ENCODE measurements around the gene NBAS. TPM values are rescaled to one million over a fixed set of nuclear protein-coding genes. Genes with fewer than 3 reads are reported as not detected.

NBAS gene
- total and polyA plus RNA-seq, 8 donors: 14.5 to 96.2 (median 41.2) TPM

DNA sequence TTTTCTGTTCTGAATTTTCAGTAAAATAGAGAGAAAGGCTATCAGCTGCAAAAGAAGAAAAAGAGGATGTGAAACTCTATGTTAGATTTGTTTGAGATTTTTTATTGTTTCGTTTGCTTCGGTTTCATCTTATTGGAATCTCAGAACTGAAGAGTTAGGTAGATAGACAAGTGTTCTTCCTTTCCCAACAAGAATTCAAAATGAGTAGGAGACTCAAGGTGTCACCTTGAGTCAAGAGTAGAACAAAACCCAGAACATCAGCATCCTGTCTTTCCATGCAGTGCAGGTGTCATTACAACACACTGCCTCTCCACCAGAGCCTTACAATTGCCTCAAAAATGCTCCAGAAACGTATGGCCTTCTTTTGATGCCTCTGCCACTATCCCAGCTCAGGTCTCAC lies 21.1 kb downstream of the NBAS start:
- intact Hi-C loops (cut with DNase I; ENCODE audit: low total_unique reads): no loop called here
- peaks cover 0 to 36% (median 24%) of the 10 kb centered on the region in 4 donors for H3K36me3 ChIP-seq
- TF ChIP-seq POLR2A (IDR thresholded peaks at IDR 0.05): no peak
- TF ChIP-seq POLR2AphosphoS5 (IDR thresholded peaks at IDR 0.05): no peak
- TF ChIP-seq, protein P1, sequence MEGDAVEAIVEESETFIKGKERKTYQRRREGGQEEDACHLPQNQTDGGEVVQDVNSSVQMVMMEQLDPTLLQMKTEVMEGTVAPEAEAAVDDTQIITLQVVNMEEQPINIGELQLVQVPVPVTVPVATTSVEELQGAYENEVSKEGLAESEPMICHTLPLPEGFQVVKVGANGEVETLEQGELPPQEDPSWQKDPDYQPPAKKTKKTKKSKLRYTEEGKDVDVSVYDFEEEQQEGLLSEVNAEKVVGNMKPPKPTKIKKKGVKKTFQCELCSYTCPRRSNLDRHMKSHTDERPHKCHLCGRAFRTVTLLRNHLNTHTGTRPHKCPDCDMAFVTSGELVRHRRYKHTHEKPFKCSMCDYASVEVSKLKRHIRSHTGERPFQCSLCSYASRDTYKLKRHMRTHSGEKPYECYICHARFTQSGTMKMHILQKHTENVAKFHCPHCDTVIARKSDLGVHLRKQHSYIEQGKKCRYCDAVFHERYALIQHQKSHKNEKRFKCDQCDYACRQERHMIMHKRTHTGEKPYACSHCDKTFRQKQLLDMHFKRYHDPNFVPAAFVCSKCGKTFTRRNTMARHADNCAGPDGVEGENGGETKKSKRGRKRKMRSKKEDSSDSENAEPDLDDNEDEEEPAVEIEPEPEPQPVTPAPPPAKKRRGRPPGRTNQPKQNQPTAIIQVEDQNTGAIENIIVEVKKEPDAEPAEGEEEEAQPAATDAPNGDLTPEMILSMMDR (IDR thresholded peaks at IDR 0.05): no peak
- no peak for TF ChIP-seq EP300 (IDR thresholded peaks at IDR 0.05)
- no peak overlapping the region for H3K4me3 ChIP-seq
- no peaks in the 10 kb centered on the region for H3K27me3 ChIP-seq
- 87 to 93% (median 92%) methylated on average over 3 of the region's 3 CpGs for WGBS, 5 donors
- no peak overlapping the region for H3K27ac ChIP-seq
- no peaks in the 10 kb centered on the region for H3K9me3 ChIP-seq
- no peak for DNase-seq
- H3K4me1 ChIP-seq: peaks cover 0 to 12% (median 4%) of the 10 kb centered on the region in 4 donors

DNA sequence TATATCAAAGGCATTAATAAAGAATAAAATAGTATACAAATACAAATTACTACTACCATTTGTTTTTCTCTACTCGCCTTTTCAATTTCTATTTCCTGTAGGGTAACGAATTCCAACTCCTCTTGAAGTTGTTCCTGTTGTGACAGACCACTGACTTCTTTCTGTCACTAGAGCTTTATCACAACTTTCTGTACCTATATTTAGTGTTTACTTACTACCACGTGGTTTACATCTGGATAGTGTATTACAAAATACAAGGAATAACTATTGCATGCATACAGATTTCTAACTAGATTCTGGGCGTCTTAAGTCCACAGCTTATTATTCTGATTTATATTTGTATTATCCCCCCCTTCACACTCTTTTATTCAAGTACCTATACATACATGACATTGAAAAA lies 22.3 kb downstream of the NBAS start:
- Histone ChIP-seq H3K9me3 (no peaks in the 10 kb centered on the region), H3K36me3 (peaks cover 0 to 46% (median 32%) of the 10 kb centered on the region in 4 donors), H3K4me3 (no peak overlapping the region), H3K27ac (no peak overlapping the region), H3K4me1 (peaks cover 0 to 12% (median 4%) of the 10 kb centered on the region in 4 donors), H3K27me3 (no peaks in the 10 kb centered on the region)
- WGBS, 5 donors: 80 to 85% (median 82%) methylated on average over 4 of the region's 4 CpGs
- DNase-seq: no peak
- TF ChIP-seq, protein P1 (IDR thresholded peaks at IDR 0.05): no peak
- no peak for TF ChIP-seq POLR2A (IDR thresholded peaks at IDR 0.05)
- TF ChIP-seq EP300 (IDR thresholded peaks at IDR 0.05): no peak
- TF ChIP-seq POLR2AphosphoS5 (IDR thresholded peaks at IDR 0.05): no peak
- intact Hi-C loops (cut with DNase I; ENCODE audit: low total_unique reads): no loop called here

DNA sequence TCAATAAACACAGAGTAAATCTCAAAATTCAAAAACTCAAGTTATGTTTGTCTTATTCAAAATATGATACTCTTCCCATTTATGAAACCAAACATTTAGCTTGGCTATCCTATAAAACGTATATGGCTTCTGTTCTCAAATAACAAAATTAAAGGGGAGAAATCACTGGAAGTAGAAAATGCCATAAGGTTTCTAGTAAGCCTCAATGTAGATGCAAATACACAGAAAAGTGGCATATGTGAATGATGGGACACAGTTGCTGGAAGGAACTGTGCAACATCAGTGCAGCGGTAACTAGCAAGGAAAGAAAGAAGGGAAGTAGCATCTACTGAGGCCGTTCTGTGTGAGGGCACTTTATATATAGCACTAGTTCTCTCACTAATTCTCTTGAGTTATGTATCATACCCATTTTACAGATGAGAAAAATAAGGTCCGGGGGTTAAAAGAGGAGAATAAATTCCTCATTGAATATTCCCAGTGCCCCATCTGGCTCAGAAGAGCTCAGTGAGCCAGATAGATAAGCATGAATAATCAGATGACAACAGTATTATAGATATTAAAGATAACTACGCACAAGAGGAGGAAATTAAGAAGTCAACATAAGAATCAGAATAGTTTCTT lies 27.2 kb downstream of the NBAS start:
- Histone ChIP-seq H3K36me3 (peaks cover 0 to 75% (median 59%) of the 10 kb centered on the region in 4 donors), H3K4me3 (no peak overlapping the region), H3K27ac (no peak overlapping the region), H3K27me3 (no peaks in the 10 kb centered on the region), H3K9me3 (no peaks in the 10 kb centered on the region), H3K4me1 (no peaks in the 10 kb centered on the region)
- no peak for DNase-seq
- intact Hi-C loops (cut with DNase I; ENCODE audit: low total_unique reads): no loop called here
- WGBS, 5 donors: 88 to 96% (median 92%) methylated on average over 5 of the region's 5 CpGs
- TF ChIP-seq, protein P1 (IDR thresholded peaks at IDR 0.05): no peak
- TF ChIP-seq POLR2A (IDR thresholded peaks at IDR 0.05) (no peak), POLR2AphosphoS5 (IDR thresholded peaks at IDR 0.05) (no peak), EP300 (IDR thresholded peaks at IDR 0.05) (no peak)

DNA sequence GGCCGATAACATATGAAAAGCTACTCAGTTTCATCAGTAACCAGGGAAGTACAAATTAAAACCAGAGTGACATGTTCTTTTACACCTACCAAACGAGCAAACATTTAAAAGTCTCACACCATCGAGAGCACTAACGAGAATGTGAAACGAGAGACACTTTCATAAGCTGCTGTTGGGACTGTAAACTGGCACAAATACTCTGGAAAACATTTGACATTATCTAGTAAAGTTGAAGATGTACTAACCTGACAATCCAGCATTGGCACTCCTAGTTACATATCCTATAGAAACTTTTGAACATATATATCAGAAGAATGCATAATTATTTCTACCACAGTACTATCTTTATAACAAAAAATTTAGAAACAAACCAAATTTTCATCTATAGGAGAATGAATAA lies 28.1 kb downstream of the NBAS start:
- Histone ChIP-seq H3K9me3 (no peaks in the 10 kb centered on the region), H3K27me3 (no peaks in the 10 kb centered on the region), H3K27ac (no peak overlapping the region), H3K4me1 (no peaks in the 10 kb centered on the region), H3K4me3 (no peak overlapping the region), H3K36me3 (peaks cover 0 to 69% (median 53%) of the 10 kb centered on the region in 4 donors)
- WGBS, 5 donors: 92 to 94% (median 93%) methylated on average over 5 of the region's 5 CpGs
- DNase-seq: no peak
- intact Hi-C loops (cut with DNase I; ENCODE audit: low total_unique reads): no loop called here
- TF ChIP-seq EP300 (IDR thresholded peaks at IDR 0.05) (no peak), POLR2AphosphoS5 (IDR thresholded peaks at IDR 0.05) (no peak), POLR2A (IDR thresholded peaks at IDR 0.05) (no peak)
- TF ChIP-seq, protein P1 (IDR thresholded peaks at IDR 0.05): no peak
